Measurements from ENCODE around the gene ODF2L. TPM values are rescaled to one million over a fixed set of nuclear protein-coding genes. Genes with fewer than 3 reads are reported as not detected.

Gene ODF2L
- total RNA-seq, 2 donors from 2014 or later = 47.9 to 54.2 TPM

DNA sequence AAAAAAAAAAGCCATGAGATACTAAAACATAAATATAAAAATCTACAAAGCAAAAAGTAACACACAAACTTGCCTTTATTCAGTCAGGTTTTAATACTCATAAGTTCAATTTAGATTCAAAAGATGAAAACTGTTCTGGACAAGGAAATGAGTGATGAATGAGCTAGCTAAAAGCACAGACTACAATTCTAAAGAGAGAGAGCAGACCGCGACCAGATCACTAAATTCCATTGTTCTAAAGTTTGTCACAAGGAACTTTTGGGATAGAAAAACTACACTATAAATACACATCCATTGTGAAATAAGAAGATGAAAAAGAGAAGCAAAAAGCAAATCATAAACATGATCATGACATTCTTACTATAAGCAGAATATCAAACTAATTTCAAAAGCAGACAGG, 1.7 kb downstream of the ODF2L start:
- WGBS = 35% methylated on average over 2 of the region's 2 CpGs
- H3K36me3 ChIP-seq = no peaks in the 10 kb centered on the region
- H3K4me1 ChIP-seq (replicated peaks) = no peaks in the 10 kb centered on the region
- no peaks in the 10 kb centered on the region for H3K27me3 ChIP-seq (replicated peaks; ENCODE audit: insufficient read depth)
- intact Hi-C loops (cut with DNase I) = loop anchor here (10.0 kb wide), 1 partner anchor 310 kb away; the partner anchor contains the start of gene SH3GLB1
- DNase-seq (ENCODE audit: low spot score) = no peak
- TF ChIP-seq POLR2AphosphoS5 (IDR thresholded peaks at IDR 0.05) (no peak), POLR2A (IDR thresholded peaks at IDR 0.05) (no peak)
- TF ChIP-seq, protein P1, sequence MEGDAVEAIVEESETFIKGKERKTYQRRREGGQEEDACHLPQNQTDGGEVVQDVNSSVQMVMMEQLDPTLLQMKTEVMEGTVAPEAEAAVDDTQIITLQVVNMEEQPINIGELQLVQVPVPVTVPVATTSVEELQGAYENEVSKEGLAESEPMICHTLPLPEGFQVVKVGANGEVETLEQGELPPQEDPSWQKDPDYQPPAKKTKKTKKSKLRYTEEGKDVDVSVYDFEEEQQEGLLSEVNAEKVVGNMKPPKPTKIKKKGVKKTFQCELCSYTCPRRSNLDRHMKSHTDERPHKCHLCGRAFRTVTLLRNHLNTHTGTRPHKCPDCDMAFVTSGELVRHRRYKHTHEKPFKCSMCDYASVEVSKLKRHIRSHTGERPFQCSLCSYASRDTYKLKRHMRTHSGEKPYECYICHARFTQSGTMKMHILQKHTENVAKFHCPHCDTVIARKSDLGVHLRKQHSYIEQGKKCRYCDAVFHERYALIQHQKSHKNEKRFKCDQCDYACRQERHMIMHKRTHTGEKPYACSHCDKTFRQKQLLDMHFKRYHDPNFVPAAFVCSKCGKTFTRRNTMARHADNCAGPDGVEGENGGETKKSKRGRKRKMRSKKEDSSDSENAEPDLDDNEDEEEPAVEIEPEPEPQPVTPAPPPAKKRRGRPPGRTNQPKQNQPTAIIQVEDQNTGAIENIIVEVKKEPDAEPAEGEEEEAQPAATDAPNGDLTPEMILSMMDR (IDR thresholded peaks at IDR 0.05) = no peak
- H3K9me3 ChIP-seq = no peaks in the 10 kb centered on the region
- no peak overlapping the region for H3K27ac ChIP-seq
- no peak overlapping the region for H3K4me3 ChIP-seq

DNA sequence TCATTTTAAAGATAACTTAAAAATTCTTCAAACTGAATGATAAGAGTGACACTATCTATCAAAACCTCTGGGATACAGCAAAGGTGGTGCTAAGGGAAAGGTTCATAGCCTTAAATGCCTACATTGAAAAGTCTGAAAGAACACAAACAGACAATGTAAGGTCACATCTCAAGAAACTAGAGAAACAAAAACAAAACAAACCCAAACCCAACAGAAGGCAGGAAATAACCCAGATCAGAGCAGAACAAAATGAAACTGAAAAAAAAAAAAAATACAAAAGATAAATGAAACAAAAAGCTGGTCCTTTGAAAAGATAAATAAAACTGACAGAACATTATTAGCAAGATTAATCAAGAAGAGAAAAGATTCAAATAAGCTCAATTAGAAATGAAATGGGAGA, 6.8 kb downstream of the ODF2L start:
- Histone ChIP-seq H3K27ac (no peak overlapping the region), H3K4me1 (replicated peaks) (no peaks in the 10 kb centered on the region), H3K27me3 (replicated peaks; ENCODE audit: insufficient read depth) (no peaks in the 10 kb centered on the region), H3K9me3 (no peaks in the 10 kb centered on the region), H3K36me3 (no peaks in the 10 kb centered on the region), H3K4me3 (no peak overlapping the region)
- intact Hi-C loops (cut with DNase I) = loop anchor here (10.0 kb wide), 1 partner anchor 115 kb away; no protein-coding TSS in a partner anchor
- TF ChIP-seq POLR2A (IDR thresholded peaks at IDR 0.05) (no peak), POLR2AphosphoS5 (IDR thresholded peaks at IDR 0.05) (no peak)
- TF ChIP-seq, protein P1 (IDR thresholded peaks at IDR 0.05) = no peak
- DNase-seq (ENCODE audit: low spot score) = no peak

- Histone ChIP-seq H3K9me3 (no peaks in the 10 kb centered on the region), H3K27me3 (replicated peaks; ENCODE audit: insufficient read depth) (no peaks in the 10 kb centered on the region), H3K4me1 (replicated peaks) (no peaks in the 10 kb centered on the region), H3K4me3 (no peak overlapping the region), H3K27ac (no peak overlapping the region), H3K36me3 (no peaks in the 10 kb centered on the region)
- DNase-seq (ENCODE audit: low spot score) = no peak
- intact Hi-C loops (cut with DNase I) = loop anchor here (10.0 kb wide), 1 partner anchor 116 kb away; no protein-coding TSS in a partner anchor
- TF ChIP-seq POLR2A (IDR thresholded peaks at IDR 0.05) (no peak), POLR2AphosphoS5 (IDR thresholded peaks at IDR 0.05) (no peak)
- TF ChIP-seq, protein P1 (IDR thresholded peaks at IDR 0.05) = no peak
Observed at GRCh38 chr1:86388777-86389176, 7.3 kb downstream of the ODF2L start.

DNA sequence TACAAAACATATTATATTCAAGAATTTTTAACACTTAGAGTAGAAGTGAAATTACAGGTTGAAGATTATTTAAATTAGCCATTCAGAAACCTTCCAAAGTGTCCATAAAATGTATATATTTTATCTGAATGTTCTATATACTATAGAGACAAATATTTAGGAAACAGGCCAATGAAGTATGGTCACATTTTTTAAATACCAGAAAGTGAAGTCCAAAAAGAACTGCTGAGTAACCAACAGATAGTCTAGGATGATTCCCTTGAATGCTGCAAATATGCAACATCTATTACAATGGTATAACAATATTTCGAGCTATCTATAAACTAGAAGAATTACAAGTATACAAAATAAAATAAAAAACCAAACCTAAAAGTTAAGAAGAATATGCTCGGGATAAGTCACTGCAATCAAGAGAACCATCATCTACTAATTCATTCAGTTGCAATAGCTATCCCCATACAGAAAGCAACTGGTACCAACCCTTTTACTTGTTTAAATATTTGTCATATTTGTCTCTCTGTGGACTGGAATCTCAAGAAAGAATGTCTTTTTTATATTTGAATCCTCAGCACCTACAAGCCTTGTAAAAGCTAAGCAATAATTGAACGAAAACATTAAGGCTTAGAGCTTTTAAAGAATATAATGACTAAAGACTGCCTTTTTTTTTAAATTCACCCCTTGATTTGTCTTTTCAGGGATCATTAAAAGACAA, 8.1 kb downstream of the ODF2L start:
- H3K9me3 ChIP-seq = no peaks in the 10 kb centered on the region
- DNase-seq (ENCODE audit: low spot score) = no peak
- H3K27me3 ChIP-seq (replicated peaks; ENCODE audit: insufficient read depth) = no peaks in the 10 kb centered on the region
- no peaks in the 10 kb centered on the region for H3K4me1 ChIP-seq (replicated peaks)
- intact Hi-C loops (cut with DNase I) = loop anchor here (10.0 kb wide), 1 partner anchor 117 kb away; no protein-coding TSS in a partner anchor
- 78% methylated on average over 3 of the region's 3 CpGs for WGBS
- H3K36me3 ChIP-seq = no peaks in the 10 kb centered on the region
- TF ChIP-seq POLR2A (IDR thresholded peaks at IDR 0.05) (no peak), POLR2AphosphoS5 (IDR thresholded peaks at IDR 0.05) (no peak)
- TF ChIP-seq, protein P1 (IDR thresholded peaks at IDR 0.05) = no peak
- H3K27ac ChIP-seq = no peak overlapping the region
- H3K4me3 ChIP-seq = no peak overlapping the region

DNA sequence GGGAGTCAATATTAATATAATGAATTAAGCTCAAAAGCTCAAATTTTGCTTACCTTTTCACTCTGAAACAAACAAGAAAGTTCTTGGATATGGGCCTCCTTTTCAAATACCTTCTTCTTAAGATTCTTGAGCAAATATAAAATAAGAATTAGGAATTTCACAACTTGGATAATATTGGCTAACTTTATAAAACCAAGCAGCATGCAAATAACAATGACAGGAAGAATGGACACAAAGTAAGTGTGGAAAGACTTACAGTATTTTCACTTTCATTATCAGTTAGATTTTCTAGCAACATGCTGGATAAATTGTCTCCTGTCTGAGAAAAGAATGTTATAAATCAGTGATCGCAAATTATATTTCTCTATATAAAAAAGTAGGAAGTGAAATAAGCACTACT, 13.2 kb downstream of the ODF2L start:
- no peak for DNase-seq (ENCODE audit: low spot score)
- intact Hi-C loops (cut with DNase I) = loop anchor here (10.0 kb wide), 1 partner anchor 122 kb away; no protein-coding TSS in a partner anchor
- H3K9me3 ChIP-seq = no peaks in the 10 kb centered on the region
- no peaks in the 10 kb centered on the region for H3K36me3 ChIP-seq
- H3K4me1 ChIP-seq (replicated peaks) = no peaks in the 10 kb centered on the region
- H3K27me3 ChIP-seq (replicated peaks; ENCODE audit: insufficient read depth) = no peaks in the 10 kb centered on the region
- 67% methylated on average over 1 of the region's 1 CpG for WGBS
- TF ChIP-seq, protein P1 (IDR thresholded peaks at IDR 0.05) = no peak
- TF ChIP-seq POLR2A (IDR thresholded peaks at IDR 0.05) (no peak), POLR2AphosphoS5 (IDR thresholded peaks at IDR 0.05) (no peak)
- H3K27ac ChIP-seq = no peak overlapping the region
- no peak overlapping the region for H3K4me3 ChIP-seq

Measured in prostate gland (tissue), 2 donors.